B cell (primary cell): ENCODE measurements around the gene SRA1.

ENCODE experiments used
- CTCF ChIP-seq: fragments of 200-600 bp; IDR thresholded peaks from one replicate; pipeline ENCODE4 v1.8.0; 2022; ENCODE audit warnings: antibody characterized with exemption, mild to moderate bottlenecking
- EZH2 ChIP-seq: IDR thresholded peaks from 2 replicates; pipeline ENCODE4 v1.6.1; 2012; ENCODE audit warnings: borderline replicate concordance, low read depth, mild to moderate bottlenecking, moderate library complexity, low read length; ENCODE audit not compliant: insufficient read depth, poor library complexity, severe bottlenecking

GRCh38 chr5:140565780-140566095 is 8.5 kb upstream of the SRA1 start:
- TF ChIP-seq EZH2 (no peak), CTCF (no peak)
